ENCODE data around the gene TUBGCP2.

Gene TUBGCP2

DNA sequence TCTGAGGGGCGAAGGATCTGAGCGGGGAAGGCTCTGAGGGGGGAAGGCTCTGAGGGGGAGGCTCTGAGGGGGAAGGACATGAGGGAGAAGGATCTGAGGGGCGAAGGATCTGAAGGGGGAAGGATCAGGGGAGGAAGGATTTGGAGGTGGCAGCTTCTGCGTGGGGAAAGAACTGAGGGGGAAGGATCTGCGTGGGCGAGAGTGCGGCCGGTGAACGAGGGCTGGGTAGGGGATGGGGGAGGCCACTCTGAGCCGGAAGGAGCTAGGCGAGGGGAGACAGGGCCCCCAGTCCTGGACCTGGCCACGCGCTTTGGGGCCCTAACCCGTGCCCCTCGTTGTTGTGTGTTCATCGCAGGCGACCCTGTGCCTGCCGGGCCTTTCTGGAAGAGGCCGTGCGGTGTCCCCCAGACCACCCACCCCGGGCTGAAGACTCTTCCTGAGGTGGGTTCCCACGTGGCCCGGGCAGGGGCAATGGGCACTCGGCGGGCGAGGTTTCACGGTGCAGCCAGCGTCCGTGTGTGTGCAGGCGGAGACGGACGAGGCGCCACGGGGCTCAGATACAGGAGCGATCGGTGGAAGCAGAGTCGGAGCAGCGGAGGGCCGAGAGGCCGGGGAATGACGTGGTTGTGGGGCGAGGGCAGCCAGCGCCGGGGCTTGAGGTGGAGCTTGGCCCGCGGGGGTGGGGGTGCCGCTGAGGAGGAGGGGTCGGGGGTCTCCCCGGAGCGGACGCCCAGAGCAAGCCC, 26.0 kb upstream of the TUBGCP2 start:
- H2AK5ac ChIP-seq (ENCODE audit: low read length, severe bottlenecking) = no peak overlapping the region
- H2BK120ac ChIP-seq (ENCODE audit: low read depth, low read length) = no peak overlapping the region
- no peak overlapping the region for H3K4ac ChIP-seq (ENCODE audit: low read depth in 1 of 2, low read length in 2 of 2)
- H4K91ac ChIP-seq (ENCODE audit: low read length) = no peak overlapping the region
- H3K79me1 ChIP-seq (replicated peaks; ENCODE audit: low read length, poor library complexity, severe bottlenecking) = no peaks in the 10 kb centered on the region
- peaks cover 22% of the 10 kb centered on the region for H3K4me1 ChIP-seq (ENCODE audit: control insufficient read depth, insufficient read depth, low read depth, low read length)
- no peak overlapping the region for H3K27ac ChIP-seq (ENCODE audit: low read length, poor library complexity, severe bottlenecking)
- H3K4me3 ChIP-seq (ENCODE audit: insufficient read depth in 1 of 2, low read depth in 1 of 2, low read length in 2 of 2) = peak overlapping the region in 1 of 2 experiments; percentile 68
- peak; percentile 33 for DNase-seq
- H3K9ac ChIP-seq (ENCODE audit: low read length) = peak overlapping the region; percentile 77
- H3K27me3 ChIP-seq (ENCODE audit: control insufficient read depth in 1 of 2, insufficient read depth in 1 of 2, low read length in 2 of 2) = peaks cover 52 to 67% of the 10 kb centered on the region in 2 experiments
- H3K4me2 ChIP-seq (ENCODE audit: low read length, poor library complexity, severe bottlenecking) = peak overlapping the region; percentile 59
- no peak overlapping the region for H2BK5ac ChIP-seq (ENCODE audit: low read depth, low read length, poor library complexity, severe bottlenecking)
- no peak overlapping the region for H2BK12ac ChIP-seq (ENCODE audit: low read length in 2 of 2)
- peak overlapping the region; percentile 67 for H2BK15ac ChIP-seq (ENCODE audit: low read depth, poor library complexity, severe bottlenecking)
- no peak overlapping the region for H3K14ac ChIP-seq (ENCODE audit: low read length in 2 of 2)
- no peaks in the 10 kb centered on the region for H3K9me3 ChIP-seq (ENCODE audit: control insufficient read depth, low read length)
- WGBS = 40% methylated on average over 41 of the region's 51 CpGs
- peaks cover 0 to 5% of the 10 kb centered on the region in 2 experiments for H3K36me3 ChIP-seq (ENCODE audit: control insufficient read depth in 1 of 2, insufficient read depth in 2 of 2, low read depth in 1 of 2, low read length in 2 of 2)
- no peak overlapping the region for H3K18ac ChIP-seq (ENCODE audit: low read depth in 1 of 2, low read length in 2 of 2)
- H3K23ac ChIP-seq (ENCODE audit: low read length in 2 of 2) = no peak overlapping the region
- no peak overlapping the region for H2AFZ ChIP-seq (ENCODE audit: low read depth, low read length)
- H4K8ac ChIP-seq (ENCODE audit: low read length) = no peak overlapping the region

DNA sequence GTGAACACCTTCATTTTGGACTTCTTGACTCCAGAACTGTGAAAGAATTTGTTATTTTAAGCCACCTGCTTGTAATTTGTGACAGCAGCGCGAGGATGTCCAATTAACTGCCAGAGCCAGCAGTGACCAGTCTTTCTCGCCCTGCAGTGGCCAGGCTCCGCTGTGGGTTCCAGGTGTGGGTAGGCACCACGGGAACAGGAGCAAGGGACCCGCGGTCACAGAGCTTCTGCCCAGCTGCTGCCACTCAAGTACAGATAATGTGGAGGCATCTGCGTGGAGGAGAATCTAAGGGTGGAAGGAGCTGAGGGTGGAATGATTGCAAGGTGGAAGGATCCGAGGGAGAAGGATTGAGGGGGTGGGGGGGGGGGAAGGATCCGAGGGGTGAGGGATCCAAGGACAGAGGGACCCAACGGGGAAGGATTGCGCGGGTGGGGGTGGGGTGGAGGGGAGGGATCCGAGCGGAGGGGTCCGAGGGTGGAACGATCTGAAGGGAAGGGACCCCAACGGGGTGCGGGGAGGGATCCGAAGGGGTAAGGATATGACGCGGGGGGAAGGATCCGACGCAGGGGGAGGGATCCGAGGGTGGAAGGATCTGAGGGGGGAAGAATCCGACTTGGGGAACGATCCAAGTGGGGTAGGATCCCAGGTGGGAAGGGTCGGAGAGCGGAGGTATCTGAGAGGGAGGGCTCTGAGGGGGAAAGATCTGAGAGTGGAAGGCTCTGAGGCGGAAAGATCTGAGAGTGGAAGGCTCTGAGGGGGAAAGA, 24.4 kb upstream of the TUBGCP2 start:
- Histone ChIP-seq H3K27me3 (ENCODE audit: control insufficient read depth in 1 of 2, insufficient read depth in 1 of 2, low read length in 2 of 2) (peaks cover 48 to 77% of the 10 kb centered on the region in 2 experiments), H3K4me3 (ENCODE audit: insufficient read depth in 1 of 2, low read depth in 1 of 2, low read length in 2 of 2) (no peak overlapping the region), H3K9me3 (ENCODE audit: control insufficient read depth, low read length) (no peaks in the 10 kb centered on the region), H2BK12ac (ENCODE audit: low read length in 2 of 2) (no peak overlapping the region), H3K14ac (ENCODE audit: low read length in 2 of 2) (no peak overlapping the region), H3K79me1 (replicated peaks; ENCODE audit: low read length, poor library complexity, severe bottlenecking) (no peaks in the 10 kb centered on the region), H2AK5ac (ENCODE audit: low read length, severe bottlenecking) (no peak overlapping the region), H3K18ac (ENCODE audit: low read depth in 1 of 2, low read length in 2 of 2) (no peak overlapping the region), H3K27ac (ENCODE audit: low read length, poor library complexity, severe bottlenecking) (no peak overlapping the region), H3K4me1 (ENCODE audit: control insufficient read depth, insufficient read depth, low read depth, low read length) (peaks cover 36% of the 10 kb centered on the region), H4K8ac (ENCODE audit: low read length) (no peak overlapping the region), H3K4me2 (ENCODE audit: low read length, poor library complexity, severe bottlenecking) (no peak overlapping the region), H3K23ac (ENCODE audit: low read length in 2 of 2) (no peak overlapping the region), H2BK15ac (ENCODE audit: low read depth, poor library complexity, severe bottlenecking) (no peak overlapping the region), H3K9ac (ENCODE audit: low read length) (no peak overlapping the region), H2AFZ (ENCODE audit: low read depth, low read length) (no peak overlapping the region), H3K36me3 (ENCODE audit: control insufficient read depth in 1 of 2, insufficient read depth in 2 of 2, low read depth in 1 of 2, low read length in 2 of 2) (peaks cover 0 to 5% of the 10 kb centered on the region in 2 experiments), H2BK5ac (ENCODE audit: low read depth, low read length, poor library complexity, severe bottlenecking) (no peak overlapping the region), H3K4ac (ENCODE audit: low read depth in 1 of 2, low read length in 2 of 2) (no peak overlapping the region), H4K91ac (ENCODE audit: low read length) (no peak overlapping the region), H2BK120ac (ENCODE audit: low read depth, low read length) (no peak overlapping the region)
- 85% methylated on average over 30 of the region's 30 CpGs for WGBS
- no peak for DNase-seq

DNA sequence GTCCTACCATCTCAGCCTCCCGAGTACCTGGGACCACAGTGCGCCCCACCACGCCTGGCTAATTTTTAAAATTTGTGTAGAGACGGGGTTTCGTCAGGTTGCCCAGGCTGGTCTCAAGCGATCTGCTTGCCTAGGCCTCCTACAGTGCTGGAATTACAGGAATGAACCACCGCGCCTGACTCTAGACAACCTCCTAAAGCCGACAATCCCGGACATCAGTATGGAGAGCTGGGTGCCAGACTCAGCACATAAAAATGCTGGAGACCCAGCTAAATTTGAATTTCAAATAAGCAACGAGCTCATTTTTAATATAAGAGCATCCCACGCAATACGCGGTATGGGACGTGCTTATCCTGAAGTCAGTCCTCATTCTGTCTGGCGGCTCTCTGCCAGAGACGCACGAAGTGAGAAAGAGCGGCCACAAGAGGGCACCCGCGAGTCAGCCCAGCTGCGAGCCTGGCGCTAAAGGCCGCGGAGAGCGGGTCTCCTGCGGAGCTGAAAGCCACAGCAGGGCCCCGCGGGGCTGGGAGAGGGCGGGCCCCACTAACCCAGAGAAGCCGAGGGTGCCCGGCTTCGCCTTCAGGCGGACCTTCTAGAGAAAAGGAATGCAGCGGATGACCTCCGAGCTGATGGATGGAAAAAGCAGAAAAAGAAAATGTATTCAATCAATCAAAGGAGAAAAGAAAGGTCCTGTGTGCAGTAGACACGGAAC, 21.0 kb upstream of the TUBGCP2 start:
- Histone ChIP-seq H3K4me3 (ENCODE audit: insufficient read depth in 1 of 2, low read depth in 1 of 2, low read length in 2 of 2) (peak overlapping the region in 1 of 2 experiments; percentile 68), H4K91ac (ENCODE audit: low read length) (no peak overlapping the region), H2BK5ac (ENCODE audit: low read depth, low read length, poor library complexity, severe bottlenecking) (peak overlapping the region; percentile 51), H3K14ac (ENCODE audit: low read length in 2 of 2) (no peak overlapping the region), H2AFZ (ENCODE audit: low read depth, low read length) (no peak overlapping the region), H2BK12ac (ENCODE audit: low read length in 2 of 2) (no peak overlapping the region), H3K36me3 (ENCODE audit: control insufficient read depth in 1 of 2, insufficient read depth in 2 of 2, low read depth in 1 of 2, low read length in 2 of 2) (peaks cover 0 to 4% of the 10 kb centered on the region in 2 experiments), H2AK5ac (ENCODE audit: low read length, severe bottlenecking) (no peak overlapping the region), H2BK15ac (ENCODE audit: low read depth, poor library complexity, severe bottlenecking) (no peak overlapping the region), H3K4ac (ENCODE audit: low read depth in 1 of 2, low read length in 2 of 2) (no peak overlapping the region), H3K9ac (ENCODE audit: low read length) (peak overlapping the region; percentile 58), H3K27me3 (ENCODE audit: control insufficient read depth in 1 of 2, insufficient read depth in 1 of 2, low read length in 2 of 2) (peaks cover 23 to 77% of the 10 kb centered on the region in 2 experiments), H3K9me3 (ENCODE audit: control insufficient read depth, low read length) (no peaks in the 10 kb centered on the region), H3K18ac (ENCODE audit: low read depth in 1 of 2, low read length in 2 of 2) (no peak overlapping the region), H3K4me1 (ENCODE audit: control insufficient read depth, insufficient read depth, low read depth, low read length) (peaks cover 43% of the 10 kb centered on the region), H3K27ac (ENCODE audit: low read length, poor library complexity, severe bottlenecking) (peak overlapping the region; percentile 75), H3K23ac (ENCODE audit: low read length in 2 of 2) (no peak overlapping the region), H3K79me1 (replicated peaks; ENCODE audit: low read length, poor library complexity, severe bottlenecking) (no peaks in the 10 kb centered on the region), H3K4me2 (ENCODE audit: low read length, poor library complexity, severe bottlenecking) (peak overlapping the region; percentile 24), H4K8ac (ENCODE audit: low read length) (no peak overlapping the region), H2BK120ac (ENCODE audit: low read depth, low read length) (no peak overlapping the region)
- WGBS = 10% methylated on average over 37 of the region's 37 CpGs
- DNase-seq = peak; percentile 79

Measured in mesenchymal stem cell (in vitro differentiated cells and primary cell).